ENCODE results near the gene TMEM39B.
"Not testable (repeated sequence)": the region's sequence is repeated elsewhere in the genome, so short reads cannot be mapped to it uniquely, and the experiment has no call there.

DNA sequence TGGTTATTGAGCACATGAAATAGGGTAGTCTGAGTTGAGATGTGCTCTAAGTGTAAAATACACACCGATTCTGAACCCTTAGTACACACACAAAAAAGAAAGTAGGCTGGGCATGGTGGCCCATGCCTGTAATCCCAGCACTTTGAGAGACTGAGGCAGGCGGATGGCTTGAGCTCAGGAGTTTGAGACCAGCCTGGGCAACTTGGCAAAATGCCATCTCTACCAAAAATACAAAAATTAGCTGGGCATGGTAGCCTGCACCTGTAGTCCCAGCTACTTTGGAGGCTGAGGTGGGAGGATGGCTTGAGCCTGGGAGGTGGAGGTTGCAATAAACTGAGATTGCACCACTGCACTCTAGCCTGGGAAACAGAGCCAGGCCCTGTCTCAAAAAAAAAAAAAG, 13.6 kb downstream of the TMEM39B start:
- not testable (repeated sequence) for TF ChIP-seq EP300, CTCF, POLR2A (IDR thresholded peaks at IDR 0.05)
